WI38 (cell line): ENCODE measurements around the gene AJM1.

ENCODE experiments used
- H3K4me3 ChIP-seq: 2 replicates; pipeline ENCODE4 v1.5.1; 2011; ENCODE audit warnings: low read depth, mild to moderate bottlenecking, control low read depth, low read length
- CTCF ChIP-seq: IDR thresholded peaks from 2 replicates; pipeline ENCODE4 v1.5.1; 2012; ENCODE audit warnings: low read depth, mild to moderate bottlenecking, control low read depth, low read length

AJM1 gene

DNA sequence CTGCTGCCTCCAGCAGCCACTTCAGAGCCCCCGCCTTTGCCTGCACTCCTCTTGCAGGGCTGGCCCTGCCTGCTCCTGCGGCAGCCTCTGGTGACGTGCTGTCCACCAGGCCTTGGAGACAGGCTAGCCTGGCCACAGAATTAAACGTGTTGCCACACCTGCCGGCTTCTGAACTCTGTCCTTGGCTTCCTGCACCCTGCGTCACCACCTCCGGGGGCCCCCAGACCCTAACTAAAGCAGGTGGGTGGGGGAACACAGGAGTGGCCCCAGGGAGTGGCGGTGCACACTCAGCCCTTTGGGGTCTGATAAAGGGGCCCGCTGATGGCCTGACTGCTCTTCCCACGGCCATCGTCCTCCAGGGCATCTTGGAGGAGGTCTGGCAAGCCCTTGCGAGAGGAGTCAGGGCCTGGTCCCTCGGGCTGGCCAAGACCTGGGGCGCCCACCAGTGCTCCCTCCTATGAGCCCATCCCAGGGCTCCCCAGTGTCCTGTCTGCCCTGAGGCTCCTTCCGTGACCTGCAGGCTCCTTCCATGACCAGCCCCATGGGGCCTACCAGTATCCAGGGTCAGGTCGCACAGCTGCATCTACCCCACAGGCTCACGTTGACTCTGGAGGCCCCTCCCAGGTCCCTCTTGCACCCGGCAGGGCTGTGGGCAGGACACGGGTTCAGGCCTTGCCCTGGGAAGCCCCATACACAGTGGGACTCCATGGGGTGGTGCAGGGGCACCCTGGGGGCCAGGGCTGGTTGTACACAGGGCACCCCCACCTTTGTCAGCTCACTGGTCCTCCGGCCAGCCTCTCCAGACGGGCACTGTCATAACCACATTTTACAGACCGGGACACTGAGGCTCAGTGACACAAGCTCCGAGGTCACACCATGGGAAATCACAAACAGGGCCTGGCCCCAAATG is 8.8 kb downstream of the AJM1 start:
- H3K4me3 ChIP-seq, result no peak overlapping the region
- TF ChIP-seq CTCF, result no peak

- H3K4me3 ChIP-seq, result no peak within 1 kb of the TSS
- no peak for TF ChIP-seq CTCF
Measured at GRCh38 chr9:136851941-136852663, 9.8 kb downstream of the AJM1 start, which contains the start of gene MAMDC4. MAMDC4 (plus strand) TSS chr9:136852346; CDS start chr9:136852417, 71 bp downstream.

DNA sequence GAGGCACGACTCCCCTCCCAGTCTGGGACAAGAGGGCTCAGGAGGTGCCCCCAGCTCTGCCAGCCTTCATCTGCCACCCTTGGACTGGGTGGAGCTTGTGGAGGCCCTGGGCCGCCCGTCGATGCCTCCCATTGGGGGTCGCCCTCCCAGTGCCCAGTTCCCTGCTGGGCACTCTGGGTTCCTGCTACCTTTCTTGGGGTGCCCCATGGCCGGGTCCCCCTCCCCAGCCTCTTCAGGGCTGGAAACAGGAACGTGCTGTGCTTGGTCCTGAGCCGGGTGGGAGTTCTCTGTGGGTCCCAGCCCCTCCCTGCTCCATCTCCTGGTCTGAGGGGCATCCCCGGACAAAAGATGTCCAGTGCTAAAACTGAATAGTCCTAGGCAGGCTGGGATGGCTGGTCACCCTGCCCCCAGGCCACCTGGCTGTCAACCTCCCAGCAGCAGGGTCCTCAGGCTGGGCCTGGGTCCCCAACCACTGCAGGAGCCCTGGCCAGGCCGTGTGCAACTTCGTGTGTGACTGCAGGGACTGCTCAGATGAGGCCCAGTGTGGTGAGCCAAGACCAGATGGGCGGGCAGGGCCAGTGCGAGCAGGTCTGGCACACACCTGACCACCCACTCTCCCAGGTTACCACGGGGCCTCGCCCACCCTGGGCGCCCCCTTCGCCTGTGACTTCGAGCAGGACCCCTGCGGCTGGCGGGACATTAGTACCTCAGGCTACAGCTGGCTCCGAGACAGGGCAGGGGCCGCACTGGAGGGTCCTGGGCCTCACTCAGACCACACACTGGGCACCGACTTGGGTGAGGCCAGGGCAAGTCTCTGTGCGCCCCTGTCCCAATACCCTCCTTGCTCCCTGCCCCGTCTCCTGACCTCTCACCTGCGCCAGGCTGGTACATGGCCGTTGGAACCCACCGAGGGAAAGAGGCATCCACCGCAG is 10.7 kb downstream of the AJM1 start:
- no peak overlapping the region for H3K4me3 ChIP-seq
- TF ChIP-seq CTCF, result no peak

DNA sequence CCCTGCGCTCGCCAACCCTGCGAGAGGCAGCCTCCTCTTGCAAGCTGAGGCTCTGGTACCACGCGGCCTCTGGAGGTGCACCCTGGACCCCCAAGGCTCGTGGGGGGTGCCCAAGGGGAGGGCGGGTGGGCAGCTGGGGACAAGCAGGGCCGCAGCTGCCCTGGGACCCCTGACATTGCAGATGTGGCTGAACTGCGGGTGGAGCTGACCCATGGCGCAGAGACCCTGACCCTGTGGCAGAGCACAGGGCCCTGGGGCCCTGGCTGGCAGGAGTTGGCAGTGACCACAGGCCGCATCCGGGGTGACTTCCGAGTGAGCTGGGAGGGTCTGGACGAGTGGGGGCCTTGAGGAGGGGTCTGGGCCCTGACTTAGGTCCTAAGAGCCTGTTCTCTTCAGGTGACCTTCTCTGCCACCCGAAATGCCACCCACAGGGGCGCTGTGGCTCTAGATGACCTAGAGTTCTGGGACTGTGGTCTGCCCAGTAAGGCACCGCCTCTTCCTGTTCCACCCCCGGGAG is 11.4 kb downstream of the AJM1 start:
- TF ChIP-seq CTCF, result no peak
- no peak overlapping the region for H3K4me3 ChIP-seq

DNA sequence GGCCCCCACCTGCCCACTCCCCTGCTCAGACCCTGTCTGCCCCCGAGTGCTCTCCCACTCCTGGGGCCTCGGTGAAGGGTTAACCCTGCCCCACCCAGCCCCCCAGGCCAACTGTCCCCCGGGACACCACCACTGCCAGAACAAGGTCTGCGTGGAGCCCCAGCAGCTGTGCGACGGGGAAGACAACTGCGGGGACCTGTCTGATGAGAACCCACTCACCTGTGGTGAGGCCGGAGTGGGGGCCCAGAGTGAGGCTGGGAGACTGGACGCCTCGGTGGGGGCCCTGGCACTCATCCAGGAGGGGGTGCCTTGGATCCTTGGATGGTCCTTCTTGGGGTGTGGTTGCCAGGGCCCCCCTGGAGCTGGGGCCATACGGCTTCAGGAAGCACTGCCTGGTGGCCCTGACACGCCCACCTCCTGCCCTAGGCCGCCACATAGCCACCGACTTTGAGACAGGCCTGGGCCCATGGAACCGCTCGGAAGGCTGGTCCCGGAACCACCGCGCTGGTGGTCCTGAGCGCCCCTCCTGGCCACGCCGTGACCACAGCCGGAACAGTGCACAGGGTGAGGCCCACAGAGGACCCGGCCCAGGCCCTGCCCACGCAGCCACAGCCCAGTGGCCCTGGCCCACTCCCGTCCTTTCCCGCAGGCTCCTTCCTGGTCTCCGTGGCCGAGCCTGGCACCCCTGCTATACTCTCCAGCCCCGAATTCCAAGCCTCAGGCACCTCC is 12.0 kb downstream of the AJM1 start:
- no peak overlapping the region for H3K4me3 ChIP-seq
- TF ChIP-seq CTCF, result no peak

DNA sequence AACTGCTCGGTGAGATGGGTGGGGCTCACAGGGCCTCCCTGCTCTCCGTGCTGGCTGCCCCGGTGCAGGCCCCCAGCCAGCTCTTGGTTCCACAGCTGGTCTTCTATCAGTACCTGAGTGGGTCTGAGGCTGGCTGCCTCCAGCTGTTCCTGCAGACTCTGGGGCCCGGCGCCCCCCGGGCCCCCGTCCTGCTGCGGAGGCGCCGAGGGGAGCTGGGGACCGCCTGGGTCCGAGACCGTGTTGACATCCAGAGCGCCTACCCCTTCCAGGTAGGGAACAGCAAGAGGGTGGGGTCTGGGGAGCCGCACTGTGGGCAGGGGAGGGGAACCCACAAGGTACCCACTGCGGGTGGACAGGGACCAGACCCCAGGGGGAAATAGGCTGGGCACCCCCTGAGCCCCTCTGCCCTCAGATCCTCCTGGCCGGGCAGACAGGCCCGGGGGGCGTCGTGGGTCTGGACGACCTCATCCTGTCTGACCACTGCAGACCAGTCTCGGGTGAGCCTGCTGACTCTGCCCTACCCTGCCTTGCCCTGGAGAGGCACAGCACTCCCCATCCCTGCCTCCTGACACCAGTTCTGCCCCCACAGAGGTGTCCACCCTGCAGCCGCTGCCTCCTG is 12.7 kb downstream of the AJM1 start:
- TF ChIP-seq CTCF, result no peak
- no peak overlapping the region for H3K4me3 ChIP-seq
